ENCODE measurements around the gene PEMT. TPM values are rescaled to one million over a fixed set of nuclear protein-coding genes. Genes with fewer than 3 reads are reported as not detected.

The PEMT gene
- total and polyA plus RNA-seq, 2 of the 8 experiments (the other 6 are each of a cell fraction or from before 2014, with no cell fraction given): 42.0 to 118 TPM

- TF ChIP-seq CTBP2 (IDR thresholded peaks at IDR 0.05; ENCODE audit: borderline replicate concordance, insufficient read depth, insufficient read length, low read length): no peak
- no peak for TF ChIP-seq TAF7 (optimal IDR thresholded peaks at IDR 0.05; ENCODE audit: borderline replicate concordance, low read depth, low read length)
- TF ChIP-seq KDM4A (IDR thresholded peaks at IDR 0.05; ENCODE audit: low read depth, low read length, severe bottlenecking): no peak
- no peak for TF ChIP-seq JUND (IDR thresholded peaks at IDR 0.05; ENCODE audit: low read length)
- no peak for TF ChIP-seq CHD2 (IDR thresholded peaks at IDR 0.05; ENCODE audit: low read length)
- TF ChIP-seq HDAC2 (IDR thresholded peaks at IDR 0.05; ENCODE audit: borderline replicate concordance in 1 of 2, low read depth in 2 of 2, low read length in 2 of 2): no peak
- no peak for TF ChIP-seq RFX5 (IDR thresholded peaks at IDR 0.05; ENCODE audit: borderline replicate concordance, low read depth, low read length)
- H4K5ac ChIP-seq (ENCODE audit: insufficient read length, low read depth, low read length): no peak overlapping the region
- no peak overlapping the region for H3K4me3 ChIP-seq (ENCODE audit: extremely low read depth in 1 of 4, insufficient read depth in 2 of 4, low read depth in 3 of 4, low read length in 4 of 4)
- ChIA-PET CTCF (ENCODE audit: partially characterized antibody) (interaction anchor here (1.3 to 1.8 kb wide), 3 partner anchors 9 to 45 kb away, joined by 3 to 4 read pairs (median 3); no protein-coding TSS in a partner anchor), POLR2A (ENCODE audit: partially characterized antibody) (no interaction called here)
- H2BK12ac ChIP-seq (ENCODE audit: low read depth, low read length): no peak overlapping the region
- no peaks in the 10 kb centered on the region for H3K23me2 ChIP-seq (ENCODE audit: low read depth, low read length)
- no peak for FAIRE-seq
- H3K9me3 ChIP-seq (ENCODE audit: insufficient read depth in 2 of 2, low read depth in 1 of 2, low read length in 1 of 2): no peaks in the 10 kb centered on the region
- H3K4me2 ChIP-seq (ENCODE audit: insufficient read depth in 1 of 2, low read depth in 2 of 2, low read length in 2 of 2): no peak overlapping the region
- H3K27me3 ChIP-seq (replicated peaks in 1 of 4; ENCODE audit: control insufficient read depth in 3 of 4, extremely low read depth in 1 of 4, insufficient read depth in 3 of 4, low read length in 3 of 4): no peaks in the 10 kb centered on the region
- no peak overlapping the region for H2BK15ac ChIP-seq (ENCODE audit: low read length)
- H4K8ac ChIP-seq (ENCODE audit: extremely low read depth, insufficient read depth, low read length): peak overlapping the region; percentile 43; the same call in 1 of the 2 replicates
- H2BK5ac ChIP-seq (ENCODE audit: low read depth, low read length): no peak overlapping the region
- no peak overlapping the region for H3K4ac ChIP-seq (replicated peaks; ENCODE audit: insufficient read length, low read depth, low read length)
- no peak overlapping the region for H4K91ac ChIP-seq (replicated peaks; ENCODE audit: insufficient read length, low read length)
- no peaks in the 10 kb centered on the region; a peak in 1 of 7 replicates for H3K4me1 ChIP-seq (replicated peaks in 1 of 4; ENCODE audit: control insufficient read depth in 3 of 4, insufficient read depth in 4 of 4, low read length in 3 of 4)
- no peak overlapping the region for H3K27ac ChIP-seq (ENCODE audit: low read depth, low read length)
- peaks cover 2% of the 10 kb centered on the region; the same call in 1 of the 2 replicates for H3K79me1 ChIP-seq (ENCODE audit: low read depth, low read length)
- H2AK5ac ChIP-seq (ENCODE audit: low read depth, low read length): no peak overlapping the region
- H3K56ac ChIP-seq (replicated peaks; ENCODE audit: insufficient read length, low read depth, low read length): no peak overlapping the region
- H3K18ac ChIP-seq (ENCODE audit: extremely low read depth, low read length): no peak overlapping the region
- H3K9ac ChIP-seq (replicated peaks in 1 of 4; ENCODE audit: extremely low read depth in 1 of 4, low read depth in 3 of 4, low read length in 3 of 4): no peak overlapping the region
- no peaks in the 10 kb centered on the region for H3K79me2 ChIP-seq (ENCODE audit: control insufficient read depth in 1 of 2, insufficient read depth in 2 of 2, low read length in 2 of 2)
- H3K36me3 ChIP-seq (ENCODE audit: control insufficient read depth in 2 of 4, insufficient read depth in 4 of 4, low read length in 3 of 4): no peaks in the 10 kb centered on the region
- no peak for DNase-seq (ENCODE audit: low read depth in 1 of 2, low spot score in 2 of 2)
- H2AFZ ChIP-seq (ENCODE audit: low read length): no peak overlapping the region
- no peak overlapping the region for H3K14ac ChIP-seq (ENCODE audit: insufficient read length)
- no peak overlapping the region for H2BK120ac ChIP-seq (replicated peaks; ENCODE audit: low read depth, low read length)
- 88% methylated on average over 4 of the region's 4 CpGs; no CpG with 5 or more reads in 1 of the 2 experiments for WGBS, 2 experiments (ENCODE audit: extremely low coverage in 1 of 2, insufficient coverage in 1 of 2, insufficient read length in 1 of 2, insufficient replicate concordance in 2 of 2, low coverage in 1 of 2, low lambda C conversion rate in 2 of 2, missing lambda C conversion rate in 1 of 2)
- no peak overlapping the region for H3K23ac ChIP-seq (ENCODE audit: insufficient read length)
- no peak overlapping the region for H2BK20ac ChIP-seq (ENCODE audit: low read length)
- H4K20me1 ChIP-seq (replicated peaks in 1 of 2; ENCODE audit: control insufficient read depth in 1 of 2, insufficient read depth in 2 of 2, low read length in 2 of 2): peaks cover 1 to 2% of the 10 kb centered on the region in 2 experiments
Observed at GRCh38 chr17:17556671-17557070, 34.8 kb downstream of the PEMT start.

All from H1 (cell line).